Stomach (tissue), 4 donors: Measurements from ENCODE around the gene NUP62CL.

Experiments used
- EP300 ChIP-seq: sonication (generic); formaldehyde crosslinking; IDR thresholded peaks from one replicate; pipeline ENCODE4 v1.6.1; 2017; ENCODE audit warnings: antibody characterized with exemption
- POLR2A ChIP-seq, 4 donors: fragments of 450-650 bp; IDR thresholded peaks; one replicate each; pipeline ENCODE4 v1.6.1; 2016; ENCODE audit warnings: antibody characterized with exemption in 4 of 4, control low read depth in 2 of 4, mild to moderate bottlenecking in 1 of 4, moderate library complexity in 1 of 4

- TF ChIP-seq EP300: no peak
- TF ChIP-seq POLR2A (IDR thresholded peaks at IDR 0.05): no peak
These were observed 70.3 kb downstream of the NUP62CL start for GRCh38 chrX:107135965-107136307.
